NB4 (cell line): ENCODE results near the gene TRERF1.

Experiments
- DNase-seq: peaks from one replicate; pipeline ENCODE4 v3.0.0; 2010; ENCODE audit warnings: low read depth
- H3K4me3 ChIP-seq: one replicate; pipeline ENCODE4 v1.5.1; 2011; ENCODE audit warnings: mild to moderate bottlenecking, low read depth, low read length, moderate library complexity
- MYC ChIP-seq: IDR thresholded peaks from 2 replicates; pipeline ENCODE4 v1.6.1; 2011; ENCODE audit warnings: low read depth, low read length
- POLR2A ChIP-seq: IDR thresholded peaks from 2 replicates; pipeline ENCODE4 v1.6.1; 2011; ENCODE audit warnings: mild to moderate bottlenecking; ENCODE audit not compliant: insufficient read length; ENCODE audit errors: extremely low read depth
- TF ChIP-seq, protein P1 (sequence below): IDR thresholded peaks from 2 replicates; pipeline ENCODE4 v1.6.1; 2011; ENCODE audit warnings: low read depth, low read length
- TF ChIP-seq, protein P2 (sequence below): IDR thresholded peaks from one replicate; pipeline ENCODE4 v1.5.1; 2012; ENCODE audit warnings: low read depth, low read length

The TRERF1 gene

DNA sequence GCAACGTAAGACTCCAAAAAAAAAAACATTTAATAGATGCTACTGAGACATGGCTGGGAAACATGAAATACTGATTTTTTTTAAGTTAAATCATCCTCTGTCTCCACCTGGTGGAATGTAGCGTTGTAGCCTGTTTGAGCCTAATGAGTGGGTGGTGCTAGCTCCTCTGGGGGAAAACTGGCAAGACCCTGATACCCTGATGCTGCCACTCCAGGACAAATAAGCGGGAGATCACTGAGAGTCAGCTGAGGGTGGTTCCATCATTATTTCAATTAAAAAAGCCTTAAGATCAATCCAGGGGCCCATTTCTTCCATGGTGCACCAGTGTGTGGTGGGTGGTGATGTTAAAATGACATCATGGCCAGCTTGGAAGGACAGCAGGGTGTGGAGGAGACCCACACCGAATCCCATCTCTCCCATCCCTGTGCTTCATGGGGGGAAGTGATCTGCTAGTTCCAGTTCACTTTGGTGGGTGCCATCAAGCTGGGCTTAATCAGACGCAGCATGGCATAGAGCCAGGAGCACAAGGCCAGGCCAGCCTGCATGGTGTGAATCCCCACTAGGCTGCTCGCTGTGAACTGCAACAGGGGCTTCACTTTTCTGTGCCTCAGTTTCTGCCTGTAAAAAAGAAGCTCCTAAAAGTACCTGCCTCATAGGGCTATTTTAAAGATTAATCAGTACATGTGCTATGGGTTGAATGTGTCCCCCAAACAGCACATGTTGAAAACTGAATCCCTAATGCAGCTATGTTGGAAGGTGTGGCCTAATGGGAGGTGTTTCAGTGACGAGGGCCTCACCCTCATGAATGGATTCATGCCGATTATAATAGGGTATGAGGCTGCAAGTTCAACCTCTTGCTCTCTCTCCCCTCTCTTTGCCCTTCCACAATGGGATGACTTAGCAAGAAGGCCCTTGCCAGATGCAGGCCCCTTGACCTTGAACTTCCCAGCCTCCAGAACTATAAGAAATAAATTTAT is 221.1 kb downstream of the TRERF1 start:
- TF ChIP-seq, protein P1, sequence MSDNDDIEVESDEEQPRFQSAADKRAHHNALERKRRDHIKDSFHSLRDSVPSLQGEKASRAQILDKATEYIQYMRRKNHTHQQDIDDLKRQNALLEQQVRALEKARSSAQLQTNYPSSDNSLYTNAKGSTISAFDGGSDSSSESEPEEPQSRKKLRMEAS: no peak
- TF ChIP-seq, protein P2, sequence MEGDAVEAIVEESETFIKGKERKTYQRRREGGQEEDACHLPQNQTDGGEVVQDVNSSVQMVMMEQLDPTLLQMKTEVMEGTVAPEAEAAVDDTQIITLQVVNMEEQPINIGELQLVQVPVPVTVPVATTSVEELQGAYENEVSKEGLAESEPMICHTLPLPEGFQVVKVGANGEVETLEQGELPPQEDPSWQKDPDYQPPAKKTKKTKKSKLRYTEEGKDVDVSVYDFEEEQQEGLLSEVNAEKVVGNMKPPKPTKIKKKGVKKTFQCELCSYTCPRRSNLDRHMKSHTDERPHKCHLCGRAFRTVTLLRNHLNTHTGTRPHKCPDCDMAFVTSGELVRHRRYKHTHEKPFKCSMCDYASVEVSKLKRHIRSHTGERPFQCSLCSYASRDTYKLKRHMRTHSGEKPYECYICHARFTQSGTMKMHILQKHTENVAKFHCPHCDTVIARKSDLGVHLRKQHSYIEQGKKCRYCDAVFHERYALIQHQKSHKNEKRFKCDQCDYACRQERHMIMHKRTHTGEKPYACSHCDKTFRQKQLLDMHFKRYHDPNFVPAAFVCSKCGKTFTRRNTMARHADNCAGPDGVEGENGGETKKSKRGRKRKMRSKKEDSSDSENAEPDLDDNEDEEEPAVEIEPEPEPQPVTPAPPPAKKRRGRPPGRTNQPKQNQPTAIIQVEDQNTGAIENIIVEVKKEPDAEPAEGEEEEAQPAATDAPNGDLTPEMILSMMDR: peak; percentile 24
- H3K4me3 ChIP-seq: no peak overlapping the region
- no peak for DNase-seq

DNA sequence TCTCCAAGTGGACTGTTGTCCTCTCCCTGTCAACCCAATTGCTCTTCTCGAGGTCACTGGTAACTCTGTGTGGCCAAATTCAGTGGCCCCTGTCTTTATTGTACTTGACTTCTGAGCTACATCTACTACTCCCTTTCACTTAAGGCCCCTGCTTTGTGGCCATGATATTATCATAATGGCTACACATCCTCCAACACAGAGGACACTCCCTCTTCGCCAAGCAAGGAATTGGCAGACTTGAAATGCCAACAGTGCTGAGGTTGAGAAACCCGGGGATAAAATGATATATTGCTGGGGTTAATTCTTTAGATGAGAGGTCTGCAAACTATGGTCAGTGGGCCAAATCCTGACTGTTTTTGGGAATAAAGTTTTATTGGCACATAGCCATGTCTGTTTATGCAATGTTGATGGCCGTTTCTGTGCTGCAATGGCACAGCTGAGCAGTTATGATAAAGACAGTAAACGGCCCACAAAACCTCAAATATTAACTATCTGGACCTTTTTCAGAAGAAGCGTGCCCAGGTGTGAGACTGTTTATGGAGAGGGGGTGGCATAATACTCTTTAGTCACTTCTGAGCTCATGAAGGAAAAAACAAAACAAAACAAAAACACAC is 222.1 kb downstream of the TRERF1 start:
- DNase-seq: no peak
- TF ChIP-seq, protein P2: no peak
- TF ChIP-seq, protein P1: no peak
- TF ChIP-seq MYC: no peak
- TF ChIP-seq POLR2A: no peak

DNA sequence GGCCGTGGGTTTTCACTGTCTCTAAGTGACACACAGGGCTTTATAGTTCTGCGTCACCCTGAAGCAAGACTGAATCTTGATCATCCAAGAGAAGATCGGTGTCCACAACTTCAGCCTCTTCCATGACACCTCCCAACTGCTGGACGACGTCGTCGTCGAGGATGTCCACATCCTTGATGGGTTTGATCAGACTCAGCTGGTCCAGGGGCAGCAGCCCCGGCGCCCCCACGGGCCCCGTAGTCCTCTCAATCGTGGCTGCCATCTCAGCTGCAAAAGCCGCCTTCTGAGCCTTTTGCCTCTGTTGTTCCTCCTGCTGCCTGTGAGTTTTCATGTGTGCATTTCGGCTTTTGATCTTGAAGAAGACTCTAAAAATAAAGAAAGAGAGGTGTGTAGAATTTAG is 223.4 kb downstream of the TRERF1 start:
- no peak for DNase-seq
- TF ChIP-seq, protein P1: no peak
- TF ChIP-seq POLR2A: no peak
- H3K4me3 ChIP-seq: no peak overlapping the region

More for the DNA sequence above, 222.1 kb downstream of the TRERF1 start:
- no peak overlapping the region for H3K4me3 ChIP-seq

DNA sequence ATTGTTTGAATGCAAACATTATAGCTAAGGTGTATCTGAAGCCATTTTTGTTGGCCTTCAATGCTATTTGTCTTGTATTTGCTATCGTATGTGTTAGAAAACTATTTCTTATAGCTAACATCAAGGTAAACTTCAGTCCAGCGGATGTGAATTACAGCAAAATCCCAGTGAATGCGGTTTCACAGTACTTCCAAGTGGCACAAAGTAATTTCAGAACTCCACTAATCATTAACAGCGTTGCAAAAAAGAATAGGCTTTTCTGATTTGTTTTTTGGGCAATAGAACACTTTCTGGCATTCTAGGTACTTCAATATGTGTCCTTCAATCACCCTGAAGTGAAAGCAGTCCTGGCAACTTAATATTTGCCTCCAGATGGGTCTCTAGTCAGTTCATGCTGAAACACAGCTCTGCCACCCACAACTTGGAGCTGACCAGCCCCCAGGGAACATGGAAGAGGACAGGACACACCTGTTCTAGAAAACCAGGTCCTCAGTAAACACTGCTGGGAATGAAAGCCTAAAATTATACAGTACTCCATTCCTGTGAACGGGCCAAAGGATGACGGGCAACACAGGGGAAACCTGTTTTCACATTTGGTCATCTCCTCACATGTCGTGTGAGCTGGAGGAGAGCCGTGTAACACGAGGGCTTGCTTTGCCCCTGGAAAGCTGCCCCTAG is 224.4 kb downstream of the TRERF1 start:
- no peak overlapping the region for H3K4me3 ChIP-seq
- no peak for DNase-seq
- TF ChIP-seq, protein P2: no peak
- TF ChIP-seq MYC (no peak), POLR2A (no peak)
- TF ChIP-seq, protein P1: no peak

DNA sequence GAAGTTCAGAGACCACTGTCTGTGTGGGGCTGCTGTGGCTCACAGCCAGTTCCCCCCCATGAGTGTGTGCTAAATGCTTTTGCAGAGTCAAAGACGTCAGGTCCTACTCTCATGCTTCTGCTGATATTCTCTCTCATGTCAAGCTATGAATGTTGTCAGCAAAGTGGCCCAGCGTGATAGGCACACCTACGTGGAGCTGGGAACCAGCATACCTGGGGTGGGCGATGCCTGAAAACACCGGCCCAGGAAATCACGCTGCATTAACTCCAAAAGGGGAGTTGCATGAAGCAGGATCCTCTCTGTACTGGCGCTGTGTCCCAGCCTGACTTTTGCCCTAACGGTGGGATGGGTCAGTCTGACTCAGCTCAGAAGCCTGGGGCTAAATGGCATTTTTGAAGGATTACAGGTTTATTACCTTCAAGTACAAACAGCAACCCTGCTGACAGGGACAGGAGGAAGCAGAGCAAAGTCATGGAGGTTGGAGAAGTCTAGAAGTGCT is 225.0 kb downstream of the TRERF1 start:
- TF ChIP-seq MYC (no peak), POLR2A (no peak)
- TF ChIP-seq, protein P1: no peak
- TF ChIP-seq, protein P2: no peak
- no peak overlapping the region for H3K4me3 ChIP-seq
- DNase-seq: no peak
